ENCODE data around the gene LIM2.

LIM2 gene

GRCh38 chr19:51389143-51389542 lies 1.4 kb upstream of the LIM2 start:
- no peak for TF ChIP-seq ZC3H10 (CRISPR knock-in tag; IDR thresholded peaks at IDR 0.05)
- TF ChIP-seq CSDC2 (CRISPR knock-in tag; IDR thresholded peaks at IDR 0.05): no peak
- TF ChIP-seq PPARA (CRISPR knock-in tag; IDR thresholded peaks at IDR 0.05; ENCODE audit: borderline replicate concordance): no peak
- no peak for TF ChIP-seq ISL1 (CRISPR knock-in tag; IDR thresholded peaks at IDR 0.05)
- no peak for TF ChIP-seq TOX (CRISPR knock-in tag; IDR thresholded peaks at IDR 0.05; ENCODE audit: borderline replicate concordance)
- TF ChIP-seq OSR1 (CRISPR knock-in tag; IDR thresholded peaks at IDR 0.05): no peak
- TF ChIP-seq ESRRG (CRISPR knock-in tag; IDR thresholded peaks at IDR 0.05): no peak
- TF ChIP-seq, protein P1, sequence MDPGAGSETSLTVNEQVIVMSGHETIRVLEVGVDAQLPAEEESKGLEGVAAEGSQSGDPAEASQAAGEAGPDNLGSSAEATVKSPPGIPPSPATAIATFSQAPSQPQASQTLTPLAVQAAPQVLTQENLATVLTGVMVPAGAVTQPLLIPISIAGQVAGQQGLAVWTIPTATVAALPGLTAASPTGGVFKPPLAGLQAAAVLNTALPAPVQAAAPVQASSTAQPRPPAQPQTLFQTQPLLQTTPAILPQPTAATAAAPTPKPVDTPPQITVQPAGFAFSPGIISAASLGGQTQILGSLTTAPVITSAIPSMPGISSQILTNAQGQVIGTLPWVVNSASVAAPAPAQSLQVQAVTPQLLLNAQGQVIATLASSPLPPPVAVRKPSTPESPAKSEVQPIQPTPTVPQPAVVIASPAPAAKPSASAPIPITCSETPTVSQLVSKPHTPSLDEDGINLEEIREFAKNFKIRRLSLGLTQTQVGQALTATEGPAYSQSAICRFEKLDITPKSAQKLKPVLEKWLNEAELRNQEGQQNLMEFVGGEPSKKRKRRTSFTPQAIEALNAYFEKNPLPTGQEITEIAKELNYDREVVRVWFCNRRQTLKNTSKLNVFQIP (CRISPR knock-in tag; IDR thresholded peaks at IDR 0.05; ENCODE audit: borderline replicate concordance, low read depth): no peak
- no peak for TF ChIP-seq ZNF565 (CRISPR knock-in tag; conservative IDR thresholded peaks at IDR 0.05; ENCODE audit: low read depth)
- no peak for TF ChIP-seq ARNTL (CRISPR knock-in tag; IDR thresholded peaks at IDR 0.05; ENCODE audit: borderline replicate concordance, low read depth)
- no peak for TF ChIP-seq TCF4 (CRISPR knock-in tag; IDR thresholded peaks at IDR 0.05; ENCODE audit: borderline replicate concordance)
- TF ChIP-seq GLIS3 (CRISPR knock-in tag; IDR thresholded peaks at IDR 0.05): no peak
- TF ChIP-seq RARB (CRISPR knock-in tag; IDR thresholded peaks at IDR 0.05): no peak
- no peak for TF ChIP-seq ZNF8 (CRISPR knock-in tag; IDR thresholded peaks at IDR 0.05)
- no peak for TF ChIP-seq ZFP3 (CRISPR knock-in tag; IDR thresholded peaks at IDR 0.05)
- TF ChIP-seq, protein P2, sequence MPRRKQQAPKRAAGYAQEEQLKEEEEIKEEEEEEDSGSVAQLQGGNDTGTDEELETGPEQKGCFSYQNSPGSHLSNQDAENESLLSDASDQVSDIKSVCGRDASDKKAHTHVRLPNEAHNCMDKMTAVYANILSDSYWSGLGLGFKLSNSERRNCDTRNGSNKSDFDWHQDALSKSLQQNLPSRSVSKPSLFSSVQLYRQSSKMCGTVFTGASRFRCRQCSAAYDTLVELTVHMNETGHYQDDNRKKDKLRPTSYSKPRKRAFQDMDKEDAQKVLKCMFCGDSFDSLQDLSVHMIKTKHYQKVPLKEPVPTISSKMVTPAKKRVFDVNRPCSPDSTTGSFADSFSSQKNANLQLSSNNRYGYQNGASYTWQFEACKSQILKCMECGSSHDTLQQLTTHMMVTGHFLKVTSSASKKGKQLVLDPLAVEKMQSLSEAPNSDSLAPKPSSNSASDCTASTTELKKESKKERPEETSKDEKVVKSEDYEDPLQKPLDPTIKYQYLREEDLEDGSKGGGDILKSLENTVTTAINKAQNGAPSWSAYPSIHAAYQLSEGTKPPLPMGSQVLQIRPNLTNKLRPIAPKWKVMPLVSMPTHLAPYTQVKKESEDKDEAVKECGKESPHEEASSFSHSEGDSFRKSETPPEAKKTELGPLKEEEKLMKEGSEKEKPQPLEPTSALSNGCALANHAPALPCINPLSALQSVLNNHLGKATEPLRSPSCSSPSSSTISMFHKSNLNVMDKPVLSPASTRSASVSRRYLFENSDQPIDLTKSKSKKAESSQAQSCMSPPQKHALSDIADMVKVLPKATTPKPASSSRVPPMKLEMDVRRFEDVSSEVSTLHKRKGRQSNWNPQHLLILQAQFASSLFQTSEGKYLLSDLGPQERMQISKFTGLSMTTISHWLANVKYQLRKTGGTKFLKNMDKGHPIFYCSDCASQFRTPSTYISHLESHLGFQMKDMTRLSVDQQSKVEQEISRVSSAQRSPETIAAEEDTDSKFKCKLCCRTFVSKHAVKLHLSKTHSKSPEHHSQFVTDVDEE (CRISPR knock-in tag; IDR thresholded peaks at IDR 0.05): no peak
- no peak for TF ChIP-seq ZNF70 (CRISPR knock-in tag; IDR thresholded peaks at IDR 0.05)
- no peak for TF ChIP-seq BACH2 (CRISPR knock-in tag; IDR thresholded peaks at IDR 0.05; ENCODE audit: borderline replicate concordance)
- no peak for TF ChIP-seq CSRNP3 (CRISPR knock-in tag; IDR thresholded peaks at IDR 0.05)
- no peak for TF ChIP-seq ZFP30 (CRISPR knock-in tag; IDR thresholded peaks at IDR 0.05)
- no peak for ATAC-seq

GRCh38 chr19:51386882-51387520 lies 773 bp downstream of the LIM2 start:
- TF ChIP-seq RARB (CRISPR knock-in tag; IDR thresholded peaks at IDR 0.05) (no peak), BACH2 (CRISPR knock-in tag; IDR thresholded peaks at IDR 0.05; ENCODE audit: borderline replicate concordance) (no peak), ESRRG (CRISPR knock-in tag; IDR thresholded peaks at IDR 0.05) (no peak), ZFP30 (CRISPR knock-in tag; IDR thresholded peaks at IDR 0.05) (no peak), TOX (CRISPR knock-in tag; IDR thresholded peaks at IDR 0.05; ENCODE audit: borderline replicate concordance) (no peak), PATZ1 (CRISPR knock-in tag; IDR thresholded peaks at IDR 0.05; ENCODE audit: borderline replicate concordance) (no peak), ZNF8 (CRISPR knock-in tag; IDR thresholded peaks at IDR 0.05) (no peak), GLIS3 (CRISPR knock-in tag; IDR thresholded peaks at IDR 0.05) (no peak)
- TF ChIP-seq, protein P1 (CRISPR knock-in tag; IDR thresholded peaks at IDR 0.05; ENCODE audit: borderline replicate concordance, low read depth): no peak
- TF ChIP-seq, protein P3, sequence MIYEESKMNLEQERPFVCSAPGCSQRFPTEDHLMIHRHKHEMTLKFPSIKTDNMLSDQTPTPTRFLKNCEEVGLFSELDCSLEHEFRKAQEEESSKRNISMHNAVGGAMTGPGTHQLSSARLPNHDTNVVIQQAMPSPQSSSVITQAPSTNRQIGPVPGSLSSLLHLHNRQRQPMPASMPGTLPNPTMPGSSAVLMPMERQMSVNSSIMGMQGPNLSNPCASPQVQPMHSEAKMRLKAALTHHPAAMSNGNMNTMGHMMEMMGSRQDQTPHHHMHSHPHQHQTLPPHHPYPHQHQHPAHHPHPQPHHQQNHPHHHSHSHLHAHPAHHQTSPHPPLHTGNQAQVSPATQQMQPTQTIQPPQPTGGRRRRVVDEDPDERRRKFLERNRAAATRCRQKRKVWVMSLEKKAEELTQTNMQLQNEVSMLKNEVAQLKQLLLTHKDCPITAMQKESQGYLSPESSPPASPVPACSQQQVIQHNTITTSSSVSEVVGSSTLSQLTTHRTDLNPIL (CRISPR knock-in tag; IDR thresholded peaks at IDR 0.05; ENCODE audit: low read depth): no peak
- TF ChIP-seq, protein P2 (CRISPR knock-in tag; IDR thresholded peaks at IDR 0.05): no peak
- no peak for ATAC-seq

All from SK-N-SH treated with all-trans-retinoic acid at 6 μM for 48 hours (cell line).